Nasal cavity respiratory epithelium epithelial cell of viscerocranial mucosa (primary cell): ENCODE results near the gene KLF8. TPM values are rescaled to one million over a fixed set of nuclear protein-coding genes. Genes with fewer than 3 reads are reported as not detected.

Experiments
- total RNA-seq: library from RNA; depleted of rRNA; stranded (reverse); fragments of >200 nt; gene quantifications from 2 replicates; pipeline ENCODE4 v1.2.3, GENCODE V29; 2014

The KLF8 gene
- total RNA-seq, result 2.1 and 12.4 TPM in 2 replicates

DNA sequence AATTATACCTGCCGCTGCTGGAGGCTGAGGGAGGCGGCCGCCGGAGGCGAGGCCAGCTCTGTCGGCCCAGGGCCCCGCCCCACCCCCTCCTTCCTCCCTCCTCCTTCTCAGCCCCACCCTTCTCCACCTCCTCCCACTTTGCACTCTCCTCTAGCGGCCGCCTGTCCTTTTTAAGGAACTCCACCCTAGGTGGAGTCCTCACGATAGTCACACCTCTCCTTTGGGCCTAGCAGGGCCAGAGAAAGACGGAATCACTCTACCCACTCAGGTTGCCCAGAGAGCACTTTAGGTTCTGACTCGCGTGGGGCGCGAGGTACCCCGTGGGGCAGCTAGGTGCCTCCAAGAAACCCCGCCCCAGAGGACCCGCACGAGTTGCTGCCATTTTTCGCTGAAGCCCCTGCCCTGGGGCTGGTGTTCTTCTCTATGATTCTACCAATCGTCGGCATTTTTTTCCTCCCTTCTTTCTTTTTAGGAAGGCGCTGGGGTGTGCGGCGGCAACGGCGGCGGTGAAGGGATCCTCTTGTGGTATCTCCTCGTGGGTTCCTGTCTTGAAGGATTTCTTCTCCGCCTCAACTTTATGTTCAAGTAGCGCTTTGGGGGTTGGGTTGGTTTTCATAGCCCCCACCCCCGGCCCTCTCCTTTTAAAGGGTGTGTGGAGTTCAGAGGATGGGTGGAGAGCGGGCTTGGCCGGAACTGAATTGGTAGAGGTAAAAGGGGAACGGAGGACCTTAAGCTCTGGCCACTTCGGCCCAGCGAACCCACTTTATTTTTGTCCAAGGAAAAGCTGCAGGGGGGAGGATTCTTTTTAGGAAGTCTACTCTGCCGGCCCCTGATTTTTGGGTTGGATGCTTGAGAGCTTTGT is at the start of gene KLF8:
Gene KLF8 (plus strand): TSS at position 136 of the 862 bp plus-strand sequence. CDS start 979 bp downstream, outside the sequence.

